M059J (cell line): Measurements from ENCODE around the gene BBS1. TPM values are rescaled to one million over a fixed set of nuclear protein-coding genes. Genes with fewer than 3 reads are reported as not detected.
A peak's percentile ranks its signal among the peaks of the same experiment; 100 is the strongest.
"Not testable (repeated sequence)": the region's sequence is repeated elsewhere in the genome, so short reads cannot be mapped to it uniquely, and the experiment has no call there.

Experiments
- DNase-seq: peaks from one replicate; pipeline ENCODE4 v3.0.0-alpha.2; 2012; ENCODE audit warnings: low read depth
- total RNA-seq: library from RNA; depleted of rRNA; stranded (reverse); fragments of >200 nt; shearing (Covaris generic); gene quantifications from 2 replicates; pipeline ENCODE4 v1.2.3, GENCODE V29; 2014; rRNA removed

BBS1 gene
- total RNA-seq, 1 experiment from 2014 or later, result 24.6 TPM

GRCh38 chr11:66570850-66571180 lies 60.4 kb downstream of the BBS1 start:
- DNase-seq, result no peak

DNA sequence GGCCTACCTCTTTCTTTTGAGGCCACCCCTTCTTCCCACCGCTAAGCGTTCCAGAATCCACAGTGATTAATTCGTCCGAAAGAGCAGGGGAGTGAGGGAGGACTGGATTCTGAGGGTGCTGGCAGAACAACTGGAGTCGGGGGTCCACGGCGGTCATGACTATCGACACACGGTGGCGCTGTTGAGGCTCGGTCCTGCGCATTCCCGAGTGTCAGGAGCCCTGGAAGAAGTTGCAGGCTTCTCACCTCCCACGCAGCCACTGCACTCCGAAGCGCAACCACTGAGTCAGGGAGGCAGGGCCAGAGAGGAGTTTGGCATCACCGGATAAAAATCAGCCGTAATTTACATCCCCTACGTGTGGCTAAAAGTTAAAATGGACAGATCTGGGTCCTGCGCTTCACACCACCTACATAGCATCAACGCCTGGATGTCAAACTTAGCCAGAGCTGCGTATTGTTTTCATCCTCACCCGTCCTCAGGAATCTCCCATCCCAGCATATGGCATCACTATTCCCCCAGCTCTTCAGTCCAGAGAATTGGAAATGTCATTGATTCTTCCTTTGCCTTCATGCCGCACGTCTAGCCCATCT lies 68.7 kb downstream of the BBS1 start:
- DNase-seq, result peak; percentile 53

DNA sequence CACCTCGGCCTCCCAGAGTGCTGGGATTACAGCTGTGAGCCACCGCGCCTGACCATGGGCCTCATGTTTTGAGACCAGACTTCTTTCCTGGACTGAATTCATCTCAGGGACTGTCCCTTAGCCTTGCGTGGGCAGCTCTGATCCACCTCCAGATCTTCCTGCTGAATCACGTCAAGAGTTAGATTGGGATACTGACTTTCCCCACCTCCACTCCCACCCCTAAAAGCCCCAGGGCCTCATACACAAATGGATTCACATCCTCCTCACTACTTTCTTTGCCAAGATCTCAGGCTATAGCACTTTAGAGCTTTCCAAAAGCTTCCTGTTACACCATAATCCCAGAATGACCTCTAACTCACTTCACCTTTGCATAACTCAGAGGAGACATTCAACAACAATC lies 70.4 kb downstream of the BBS1 start:
- no peak for DNase-seq

- DNase-seq, result no peak
Observed at GRCh38 chr11:66581261-66581660, 70.8 kb downstream of the BBS1 start.

DNA sequence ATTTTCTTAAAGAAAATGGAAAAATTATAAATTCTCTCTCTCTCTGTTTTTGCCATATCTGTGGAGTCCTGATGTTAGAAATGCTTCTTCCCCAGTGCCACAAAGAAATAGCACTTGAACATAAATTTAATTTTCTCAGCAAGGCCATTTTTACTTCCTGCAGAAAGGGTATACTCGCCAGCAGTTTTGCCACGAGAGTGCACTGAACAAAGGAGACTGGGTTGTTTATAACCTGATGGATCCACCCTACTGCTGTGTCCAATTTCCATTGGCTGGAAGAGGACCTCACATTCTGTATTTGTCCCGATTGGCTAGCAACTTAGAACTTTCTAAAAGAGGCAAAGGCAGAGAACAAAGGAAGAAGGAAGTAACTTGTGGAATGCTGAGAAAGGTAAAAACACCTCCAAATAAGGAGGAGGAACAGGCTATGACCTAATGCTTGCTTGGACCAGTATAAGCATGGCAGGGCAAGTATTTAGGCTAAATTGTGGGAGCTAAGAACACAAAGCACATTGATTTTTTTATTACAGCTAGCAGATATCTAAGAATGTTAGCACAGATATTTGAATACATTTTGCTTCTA lies 72.2 kb downstream of the BBS1 start:
- not testable (repeated sequence) for DNase-seq

Other genes with a start within 250 kb of the BBS1 start
- gene RAB1B, start 242.0 kb upstream of the BBS1 start, total RNA-seq, result 189 and 209 TPM in 2 replicates
- 2.0 and 3.4 TPM in 2 replicates for gene CNIH2, start 232.5 kb upstream of the BBS1 start, total RNA-seq
- 197 and 221 TPM in 2 replicates for gene YIF1A, start 221.5 kb upstream of the BBS1 start, total RNA-seq
- gene TMEM151A, start 218.7 kb upstream of the BBS1 start, total RNA-seq, result not detected in 2 replicates
- gene CD248, start 193.6 kb upstream of the BBS1 start, total RNA-seq, result not detected in 2 replicates
- gene RIN1, start 174.2 kb upstream of the BBS1 start, total RNA-seq, result 13.5 and 19.6 TPM in 2 replicates
- gene BRMS1, start 165.5 kb upstream of the BBS1 start, total RNA-seq, result 80.9 and 93.6 TPM in 2 replicates
- gene B4GAT1, start 163.0 kb upstream of the BBS1 start, total RNA-seq, result 33.0 and 40.3 TPM in 2 replicates
- gene SLC29A2, start 138.9 kb upstream of the BBS1 start, total RNA-seq, result 1.6 and 6.1 TPM in 2 replicates
- gene NPAS4, start 89.6 kb upstream of the BBS1 start, total RNA-seq, result not detected in 2 replicates
- gene MRPL11, start 71.8 kb upstream of the BBS1 start, total RNA-seq, result 57.9 and 80.2 TPM in 2 replicates
- gene PELI3, start 43.7 kb upstream of the BBS1 start, total RNA-seq, result 8.7 and 11.9 TPM in 2 replicates
- gene DPP3, start 30.2 kb upstream of the BBS1 start, total RNA-seq, result 60.3 and 106 TPM in 2 replicates
- gene ZDHHC24, start 35.4 kb downstream of the BBS1 start, total RNA-seq, result 28.2 and 36.2 TPM in 2 replicates
- not detected in 2 replicates for gene ACTN3, start 36.3 kb downstream of the BBS1 start, total RNA-seq
- gene CTSF, start 58.0 kb downstream of the BBS1 start, total RNA-seq, result 22.9 and 28.4 TPM in 2 replicates
- 0.17 TPM in 1 of 2 replicates, not detected in the other for gene CCDC87, start 82.4 kb downstream of the BBS1 start, total RNA-seq
- 19.4 and 20.0 TPM in 2 replicates for gene CCS, start 82.5 kb downstream of the BBS1 start, total RNA-seq
- 29.6 and 53.4 TPM in 2 replicates for gene RBM14, start 106.0 kb downstream of the BBS1 start, total RNA-seq
- 93.6 and 126 TPM in 2 replicates for gene RBM4, start 128.1 kb downstream of the BBS1 start, total RNA-seq
- gene RBM4B, start 167.3 kb downstream of the BBS1 start, total RNA-seq, result 25.7 and 27.3 TPM in 2 replicates
- 2.1 and 11.4 TPM in 2 replicates for gene SPTBN2, start 218.6 kb downstream of the BBS1 start, total RNA-seq